ENCODE results near the gene GFOD2. TPM values are rescaled to one million over a fixed set of nuclear protein-coding genes. Genes with fewer than 3 reads are reported as not detected.
A peak's percentile ranks its signal among the peaks of the same experiment; 100 is the strongest.

The GFOD2 gene
- total and polyA plus RNA-seq, 10 donors, result 10.4 to 45.6 (median 39.8) TPM

DNA sequence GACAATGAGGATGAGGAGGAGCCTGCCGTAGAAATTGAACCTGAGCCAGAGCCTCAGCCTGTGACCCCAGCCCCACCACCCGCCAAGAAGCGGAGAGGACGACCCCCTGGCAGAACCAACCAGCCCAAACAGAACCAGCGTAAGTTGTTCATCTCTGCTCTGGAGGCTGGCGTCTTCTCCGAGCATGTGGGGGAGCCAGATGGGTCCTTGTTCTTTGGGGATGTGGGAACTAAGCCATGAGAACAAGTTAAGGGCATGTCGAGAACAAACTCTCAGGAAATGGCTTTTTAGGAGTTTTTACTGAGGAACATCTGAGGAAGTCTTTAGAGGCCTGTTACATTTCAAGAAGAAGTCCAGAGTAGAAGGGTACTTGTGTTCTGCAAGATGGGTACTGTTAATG is 82.4 kb downstream of the GFOD2 start:
- 92 to 96% (median 95%) methylated on average over 8 of the region's 8 CpGs for WGBS, 5 donors
- Histone ChIP-seq H3K4me1 (no peaks in the 10 kb centered on the region), H3K4me3 (no peak overlapping the region), H3K36me3 (peaks cover 0 to 89% (median 78%) of the 10 kb centered on the region in 6 donors), H3K9me3 (no peaks in the 10 kb centered on the region), H3K27ac (no peak overlapping the region), H3K27me3 (replicated peaks in 1 of 7) (no peaks in the 10 kb centered on the region)
- intact Hi-C loops (cut with DNase I; ENCODE audit: low total_unique reads), result no loop called here
- DNase-seq, result no peak
- TF ChIP-seq POLR2AphosphoS5 (IDR thresholded peaks at IDR 0.05) (no peak), POLR2A (IDR thresholded peaks at IDR 0.05) (no peak)
- TF ChIP-seq, protein P1, sequence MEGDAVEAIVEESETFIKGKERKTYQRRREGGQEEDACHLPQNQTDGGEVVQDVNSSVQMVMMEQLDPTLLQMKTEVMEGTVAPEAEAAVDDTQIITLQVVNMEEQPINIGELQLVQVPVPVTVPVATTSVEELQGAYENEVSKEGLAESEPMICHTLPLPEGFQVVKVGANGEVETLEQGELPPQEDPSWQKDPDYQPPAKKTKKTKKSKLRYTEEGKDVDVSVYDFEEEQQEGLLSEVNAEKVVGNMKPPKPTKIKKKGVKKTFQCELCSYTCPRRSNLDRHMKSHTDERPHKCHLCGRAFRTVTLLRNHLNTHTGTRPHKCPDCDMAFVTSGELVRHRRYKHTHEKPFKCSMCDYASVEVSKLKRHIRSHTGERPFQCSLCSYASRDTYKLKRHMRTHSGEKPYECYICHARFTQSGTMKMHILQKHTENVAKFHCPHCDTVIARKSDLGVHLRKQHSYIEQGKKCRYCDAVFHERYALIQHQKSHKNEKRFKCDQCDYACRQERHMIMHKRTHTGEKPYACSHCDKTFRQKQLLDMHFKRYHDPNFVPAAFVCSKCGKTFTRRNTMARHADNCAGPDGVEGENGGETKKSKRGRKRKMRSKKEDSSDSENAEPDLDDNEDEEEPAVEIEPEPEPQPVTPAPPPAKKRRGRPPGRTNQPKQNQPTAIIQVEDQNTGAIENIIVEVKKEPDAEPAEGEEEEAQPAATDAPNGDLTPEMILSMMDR (IDR thresholded peaks at IDR 0.05 in 8 of 11, conservative IDR thresholded peaks at IDR 0.05 in 3 of 11), result no peak

DNA sequence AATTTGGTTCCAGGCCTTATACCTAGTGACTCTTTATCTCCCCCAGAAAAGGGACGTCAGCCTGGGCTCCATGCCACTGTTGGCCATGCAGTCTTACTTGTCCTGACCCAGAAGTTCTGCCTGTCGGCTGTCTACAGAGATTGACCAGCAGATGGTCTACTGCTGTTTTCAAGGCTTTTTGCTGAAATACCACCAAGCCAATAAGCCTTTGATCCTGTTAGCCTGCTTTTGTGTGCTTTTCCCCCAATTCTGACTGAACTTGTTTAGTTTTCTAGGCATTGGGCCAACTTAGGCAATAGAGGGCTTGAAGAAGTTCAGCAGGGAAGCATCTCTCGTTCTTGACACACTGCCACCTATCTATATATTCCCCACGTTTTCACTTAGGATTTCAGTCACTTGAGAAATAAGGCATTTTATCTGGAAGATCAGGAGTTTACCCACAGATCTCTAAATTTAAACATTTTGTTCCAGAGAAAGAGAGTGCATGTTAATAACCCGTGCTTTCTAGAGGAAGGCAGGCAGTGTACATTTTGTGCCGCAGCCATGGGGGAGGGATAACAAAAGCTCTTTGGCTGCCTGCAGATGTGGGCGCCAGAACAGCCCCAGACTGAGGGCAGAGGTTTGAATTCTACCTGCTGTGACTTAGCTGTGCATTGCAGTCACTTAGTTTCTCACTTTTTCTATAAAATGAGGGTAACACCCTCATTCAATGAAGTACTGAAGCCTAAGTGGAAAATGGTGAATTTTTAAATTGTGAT is 86.5 kb downstream of the GFOD2 start:
- intact Hi-C loops (cut with DNase I; ENCODE audit: low total_unique reads), result no loop called here
- Histone ChIP-seq H3K4me3 (no peak overlapping the region), H3K27me3 (replicated peaks in 1 of 7) (no peaks in the 10 kb centered on the region), H3K36me3 (peaks cover 0 to 100% (median 95%) of the 10 kb centered on the region in 6 donors), H3K4me1 (no peaks in the 10 kb centered on the region), H3K27ac (no peak overlapping the region), H3K9me3 (no peaks in the 10 kb centered on the region)
- no peak for DNase-seq
- 79 to 93% (median 89%) methylated on average over 7 of the region's 7 CpGs for WGBS, 5 donors
- TF ChIP-seq, protein P1 (IDR thresholded peaks at IDR 0.05 in 8 of 11, conservative IDR thresholded peaks at IDR 0.05 in 3 of 11), result no peak
- no peak for TF ChIP-seq POLR2A (IDR thresholded peaks at IDR 0.05)
- TF ChIP-seq POLR2AphosphoS5 (IDR thresholded peaks at IDR 0.05), result no peak

DNA sequence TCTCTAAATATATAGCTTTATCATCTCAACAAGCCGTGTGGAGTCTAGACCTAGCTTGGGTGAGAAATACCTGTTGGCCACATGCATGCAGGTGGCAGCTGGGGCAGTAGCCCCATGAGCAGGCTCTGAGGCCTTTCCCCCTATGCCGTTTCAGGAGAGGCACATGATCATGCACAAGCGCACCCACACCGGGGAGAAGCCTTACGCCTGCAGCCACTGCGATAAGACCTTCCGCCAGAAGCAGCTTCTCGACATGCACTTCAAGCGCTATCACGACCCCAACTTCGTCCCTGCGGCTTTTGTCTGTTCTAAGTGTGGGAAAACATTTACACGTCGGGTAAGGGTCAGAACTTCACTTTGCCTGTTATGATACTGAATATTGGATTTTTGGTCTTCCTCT is 90.9 kb downstream of the GFOD2 start:
- DNase-seq, result no peak
- intact Hi-C loops (cut with DNase I; ENCODE audit: low total_unique reads), result no loop called here
- WGBS, 5 donors, result 91 to 97% (median 96%) methylated on average over 14 of the region's 14 CpGs
- Histone ChIP-seq H3K9me3 (no peaks in the 10 kb centered on the region), H3K36me3 (peaks cover 0 to 98% (median 95%) of the 10 kb centered on the region in 6 donors), H3K27me3 (replicated peaks in 1 of 7) (no peaks in the 10 kb centered on the region), H3K27ac (no peak overlapping the region), H3K4me3 (no peak overlapping the region), H3K4me1 (no peaks in the 10 kb centered on the region)
- TF ChIP-seq, protein P1 (IDR thresholded peaks at IDR 0.05 in 8 of 11, conservative IDR thresholded peaks at IDR 0.05 in 3 of 11), result no peak
- peak in 1 of 3 donors; percentile 32 for TF ChIP-seq POLR2AphosphoS5 (IDR thresholded peaks at IDR 0.05)

Other genes starting within 250 kb of the GFOD2 start
- 100 to 1,000 TPM in 5 of 7 donors, 10 to 100 TPM in 2; 97.5 to 133 (median 114) TPM for gene ATP6V0D1, start 238.2 kb downstream of the GFOD2 start, total RNA-seq
- 10 to 100 TPM; 37.3 to 68.6 (median 40.1) TPM for gene ATP6V0D1, start 238.2 kb downstream of the GFOD2 start, polyA plus RNA-seq
- gene AGRP, start 235.8 kb downstream of the GFOD2 start, total RNA-seq, result under 1 TPM in 1 of 7 donors, not detected in 6; 0.91 TPM
- gene AGRP, start 235.8 kb downstream of the GFOD2 start, polyA plus RNA-seq, result under 1 TPM; 0.15 to 0.30 (median 0.22) TPM
- gene RIPOR1, start 190.5 kb downstream of the GFOD2 start, total RNA-seq, result 100 to 1,000 TPM; 114 to 242 (median 188) TPM
- gene RIPOR1, start 190.5 kb downstream of the GFOD2 start, polyA plus RNA-seq, result 10 to 100 TPM; 29.9 to 84.7 (median 69.9) TPM
- gene CTCF, start 156.8 kb downstream of the GFOD2 start, total RNA-seq, result 10 to 100 TPM; 47.6 to 67.7 (median 50.8) TPM
- gene CTCF, start 156.8 kb downstream of the GFOD2 start, polyA plus RNA-seq, result 10 to 100 TPM; 24.4 to 36.7 (median 25.6) TPM
- gene CARMIL2, start 74.2 kb downstream of the GFOD2 start, total RNA-seq, result 10 to 100 TPM; 30.0 to 66.7 (median 50.6) TPM
- 10 to 100 TPM; 48.1 to 92.3 (median 80.1) TPM for gene CARMIL2, start 74.2 kb downstream of the GFOD2 start, polyA plus RNA-seq
- 10 to 100 TPM; 18.1 to 31.7 (median 24.4) TPM for gene ACD, start 59.1 kb downstream of the GFOD2 start, total RNA-seq
- 10 to 100 TPM; 16.9 to 25.2 (median 18.1) TPM for gene ACD, start 59.1 kb downstream of the GFOD2 start, polyA plus RNA-seq
- 10 to 100 TPM in 1 of 7 donors, 1 to 10 TPM in 6; 3.3 to 13.8 (median 5.5) TPM for gene PARD6A, start 58.4 kb downstream of the GFOD2 start, total RNA-seq
- 10 to 100 TPM in 1 of 3 donors, 1 to 10 TPM in 2; 5.4 to 10.2 (median 8.2) TPM for gene PARD6A, start 58.4 kb downstream of the GFOD2 start, polyA plus RNA-seq
- 10 to 100 TPM in 5 of 7 donors, 1 to 10 TPM in 2; 9.2 to 18.4 (median 11.4) TPM for gene ENKD1, start 52.6 kb downstream of the GFOD2 start, total RNA-seq
- gene ENKD1, start 52.6 kb downstream of the GFOD2 start, polyA plus RNA-seq, result 10 to 100 TPM; 13.0 to 21.6 (median 18.7) TPM
- gene C16orf86, start 52.5 kb downstream of the GFOD2 start, total RNA-seq, result 10 to 100 TPM in 2 of 7 donors, 1 to 10 TPM in 5; 5.2 to 17.3 (median 7.9) TPM
- gene C16orf86, start 52.5 kb downstream of the GFOD2 start, polyA plus RNA-seq, result 10 to 100 TPM in 2 of 3 donors, 1 to 10 TPM in 1; 8.9 to 11.1 (median 11.0) TPM
- gene RANBP10, start 87.2 kb upstream of the GFOD2 start, total RNA-seq, result 10 to 100 TPM; 19.7 to 38.6 (median 25.9) TPM
- gene RANBP10, start 87.2 kb upstream of the GFOD2 start, polyA plus RNA-seq, result 10 to 100 TPM in 1 of 3 donors, 1 to 10 TPM in 2; 6.6 to 10.7 (median 8.1) TPM
- 1 to 10 TPM in 1 of 7 donors, under 1 TPM in 6; 0.44 to 2.7 (median 0.80) TPM for gene TSNAXIP1, start 87.6 kb upstream of the GFOD2 start, total RNA-seq
- gene TSNAXIP1, start 87.6 kb upstream of the GFOD2 start, polyA plus RNA-seq, result 1 to 10 TPM; 1.0 to 2.3 (median 1.9) TPM
- gene THAP11, start 123.0 kb upstream of the GFOD2 start, total RNA-seq, result 10 to 100 TPM; 23.5 to 80.7 (median 35.7) TPM
- gene THAP11, start 123.0 kb upstream of the GFOD2 start, polyA plus RNA-seq, result 10 to 100 TPM; 19.9 to 31.7 (median 24.3) TPM
- 10 to 100 TPM; 38.8 to 64.3 (median 48.6) TPM for gene NUTF2, start 127.6 kb upstream of the GFOD2 start, total RNA-seq
- gene NUTF2, start 127.6 kb upstream of the GFOD2 start, polyA plus RNA-seq, result 100 to 1,000 TPM in 1 of 3 donors, 10 to 100 TPM in 2; 92.3 to 116 (median 97.0) TPM
- gene CENPT, start 128.4 kb upstream of the GFOD2 start, total RNA-seq, result 10 to 100 TPM; 43.2 to 82.9 (median 50.8) TPM
- 100 to 1,000 TPM in 1 of 3 donors, 10 to 100 TPM in 2; 47.2 to 101 (median 91.3) TPM for gene CENPT, start 128.4 kb upstream of the GFOD2 start, polyA plus RNA-seq
- gene EDC4, start 153.7 kb upstream of the GFOD2 start, total RNA-seq, result 10 to 100 TPM; 51.7 to 71.3 (median 63.2) TPM
- gene EDC4, start 153.7 kb upstream of the GFOD2 start, polyA plus RNA-seq, result 10 to 100 TPM; 27.6 to 45.0 (median 39.6) TPM
- 1 to 10 TPM in 3 of 7 donors, under 1 TPM in 2, not detected in 2; 0.60 to 6.2 (median 1.2) TPM for gene NRN1L, start 165.6 kb upstream of the GFOD2 start, total RNA-seq
- 1 to 10 TPM; 2.5 to 4.4 (median 3.4) TPM for gene NRN1L, start 165.6 kb upstream of the GFOD2 start, polyA plus RNA-seq
- 10 to 100 TPM; 13.0 to 31.3 (median 26.0) TPM for gene PSKH1, start 173.9 kb upstream of the GFOD2 start, total RNA-seq
- 10 to 100 TPM in 1 of 3 donors, 1 to 10 TPM in 2; 5.0 to 16.2 (median 6.8) TPM for gene PSKH1, start 173.9 kb upstream of the GFOD2 start, polyA plus RNA-seq
- 1 to 10 TPM; 2.0 to 8.5 (median 4.6) TPM for gene CTRL, start 212.5 kb upstream of the GFOD2 start, total RNA-seq
- 10 to 100 TPM in 1 of 3 donors, 1 to 10 TPM in 2; 2.7 to 10.3 (median 4.8) TPM for gene CTRL, start 212.5 kb upstream of the GFOD2 start, polyA plus RNA-seq
- 100 to 1,000 TPM in 6 of 7 donors, 10 to 100 TPM in 1; 80.3 to 152 (median 128) TPM for gene PSMB10, start 217.5 kb upstream of the GFOD2 start, total RNA-seq
- gene PSMB10, start 217.5 kb upstream of the GFOD2 start, polyA plus RNA-seq, result 100 to 1,000 TPM; 207 to 236 (median 236) TPM
- gene LCAT, start 224.8 kb upstream of the GFOD2 start, total RNA-seq, result 10 to 100 TPM in 5 of 7 donors, 1 to 10 TPM in 2; 5.2 to 28.5 (median 13.7) TPM
- gene LCAT, start 224.8 kb upstream of the GFOD2 start, polyA plus RNA-seq, result 10 to 100 TPM in 2 of 3 donors, 1 to 10 TPM in 1; 8.5 to 51.6 (median 40.2) TPM
- gene SLC12A4, start 249.3 kb upstream of the GFOD2 start, total RNA-seq, result 10 to 100 TPM; 23.1 to 68.5 (median 38.6) TPM
- 10 to 100 TPM in 1 of 3 donors, 1 to 10 TPM in 2; 4.6 to 27.4 (median 8.9) TPM for gene SLC12A4, start 249.3 kb upstream of the GFOD2 start, polyA plus RNA-seq